NCI-H524 treated with DMSO at 0.1 percent for 48 hours (cell line): Measurements from ENCODE around the gene FLNB.

Experiments used
- DNase-seq: peaks from one replicate; lab custom pipeline; 2025; lab: John Stamatoyannopoulos, UW

Gene FLNB

DNA sequence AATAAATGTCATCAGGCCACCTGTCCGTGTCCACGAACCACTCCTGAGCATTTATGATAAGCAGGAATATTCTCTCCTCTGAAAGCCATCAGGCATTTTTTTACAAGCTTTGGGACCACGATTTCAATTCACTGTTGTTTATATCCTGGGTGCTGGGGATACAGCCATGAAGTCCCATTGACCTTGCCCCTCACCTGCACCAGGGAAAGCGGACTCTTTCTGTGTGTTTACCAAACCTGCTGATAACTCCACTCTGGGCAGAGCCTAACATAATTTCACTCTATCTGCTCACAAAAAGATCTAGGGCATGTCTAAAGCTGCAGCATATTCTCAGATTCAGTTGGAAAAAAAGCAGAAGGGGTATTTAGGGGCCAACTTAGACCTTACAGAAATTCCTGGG is 197.8 kb downstream of the FLNB start:
- DNase-seq = no peak

DNA sequence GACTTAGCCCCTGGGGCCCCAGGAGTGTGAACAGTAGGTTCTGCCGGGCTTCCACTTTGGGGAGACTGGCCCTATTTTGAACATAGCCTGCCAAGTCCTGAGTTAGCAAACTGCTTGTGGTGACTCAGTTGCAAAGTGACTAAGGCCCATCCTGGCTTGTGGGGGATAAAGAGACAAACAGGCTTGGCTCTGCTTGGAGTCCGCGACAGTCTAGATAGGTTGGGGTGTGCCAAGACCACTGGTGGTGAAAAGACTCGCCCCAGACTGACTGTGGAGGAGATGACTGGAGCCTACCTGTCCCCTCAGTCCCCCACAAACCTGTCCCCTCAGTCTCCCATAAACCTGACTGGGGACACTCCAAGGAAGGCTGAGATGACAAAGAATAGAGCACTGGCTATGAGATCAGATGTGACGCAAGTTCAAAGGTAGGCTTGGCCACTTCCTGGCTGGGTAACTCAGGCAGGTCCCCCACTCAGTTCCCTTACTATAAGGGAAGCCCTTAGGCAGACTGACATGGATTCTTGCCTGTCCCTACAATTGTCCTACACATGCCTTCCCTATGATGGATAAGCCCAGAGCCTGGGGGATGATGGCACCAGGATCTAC is 198.3 kb downstream of the FLNB start:
- no peak for DNase-seq

DNA sequence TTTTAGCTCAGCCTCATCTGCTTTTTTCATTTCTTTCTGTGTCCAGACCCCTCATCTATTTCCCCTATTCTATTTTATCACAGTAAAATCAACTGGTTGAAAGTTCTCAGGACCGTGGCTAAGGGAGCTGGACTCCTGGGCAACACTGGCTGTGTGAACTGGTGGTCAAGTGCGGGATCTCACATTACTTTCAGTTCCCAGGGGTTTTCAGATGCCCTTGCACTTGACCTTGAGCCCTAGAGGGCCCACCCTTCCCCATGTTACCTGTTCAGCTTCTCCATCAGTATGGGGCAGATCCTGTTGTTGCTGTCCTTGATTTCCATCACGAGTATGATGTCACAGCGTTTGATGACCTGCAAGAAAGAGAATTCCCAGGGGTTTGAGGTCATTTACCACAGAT is 199.7 kb downstream of the FLNB start:
- no peak for DNase-seq

GRCh38 chr3:58209933-58210332 is 201.7 kb downstream of the FLNB start:
- DNase-seq = no peak

DNA sequence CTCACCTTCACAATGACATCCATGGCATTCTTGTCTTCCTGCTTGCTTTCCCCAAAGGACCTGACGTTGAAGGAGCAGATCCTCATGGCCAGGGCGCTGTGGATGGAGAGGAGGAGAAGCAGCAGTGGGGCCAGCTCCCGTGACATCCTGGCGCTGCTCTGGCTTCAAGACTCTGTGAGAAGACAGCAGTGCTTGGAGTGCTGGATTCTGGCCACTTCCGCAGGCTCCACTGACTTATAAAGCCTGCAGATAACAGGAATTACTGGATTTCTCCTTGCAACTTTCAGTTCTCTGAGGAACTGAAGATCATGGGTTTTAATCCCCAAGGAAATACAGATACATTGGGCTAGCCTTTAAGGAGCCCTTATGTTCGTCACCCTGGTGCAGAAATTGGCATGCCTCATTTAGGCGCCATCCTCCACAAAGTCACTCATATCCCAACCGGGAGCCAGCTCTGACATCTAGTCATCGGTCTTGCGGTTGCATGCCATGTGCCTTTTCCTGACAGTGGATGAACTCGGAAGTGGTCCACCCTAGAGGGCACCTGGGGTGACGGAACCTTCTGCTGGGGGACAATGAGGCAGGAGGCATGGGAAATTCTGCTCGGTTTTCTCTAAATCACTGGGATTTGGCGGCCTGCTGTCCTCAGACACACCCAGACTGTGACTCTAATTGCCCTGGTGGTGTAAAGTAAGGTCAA is 202.7 kb downstream of the FLNB start, which contains the start of gene DNASE1L3:
Gene DNASE1L3 (minus strand): TSS at position 212 of the 700 bp plus-strand sequence. CDS start 66 bp downstream, at position 146.
- no peak for DNase-seq

GRCh38 chr3:58214484-58215316 is 206.5 kb downstream of the FLNB start:
- DNase-seq = no peak

GRCh38 chr3:58215317-58216025 is 207.2 kb downstream of the FLNB start:
- DNase-seq = no peak

DNA sequence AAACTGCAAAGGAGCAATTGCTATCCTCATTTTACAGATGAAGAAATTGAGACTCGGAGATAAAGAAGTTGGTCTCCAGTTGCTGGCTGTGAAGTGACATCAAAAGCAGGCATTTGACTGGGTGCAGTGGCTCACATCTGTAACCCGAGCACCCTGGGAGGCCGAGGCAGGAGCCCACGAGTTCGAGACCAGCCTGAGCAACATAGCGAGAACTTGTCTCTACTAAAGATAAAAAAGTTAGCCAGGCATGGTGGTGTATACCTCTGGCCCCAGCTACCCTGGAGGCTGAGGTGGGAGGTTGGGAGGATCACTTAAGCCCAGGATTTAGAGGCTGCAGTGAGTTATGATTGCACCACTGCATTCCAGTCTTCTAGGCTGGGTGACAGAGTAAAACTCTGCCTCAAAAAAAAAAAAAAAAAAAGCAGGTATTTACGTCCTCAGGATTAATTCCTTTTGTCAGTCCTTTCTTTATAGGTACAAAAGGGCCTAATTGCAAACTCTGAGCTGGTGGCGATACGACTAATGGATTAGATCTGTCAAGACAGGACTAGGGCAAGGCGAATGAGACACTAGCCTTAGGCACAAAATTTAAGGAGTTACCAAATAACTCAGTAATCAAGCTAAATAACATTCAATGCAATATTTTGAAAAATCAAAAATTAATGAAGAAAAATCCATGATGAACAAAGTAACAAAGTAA is 208.4 kb downstream of the FLNB start:
- no peak for DNase-seq

DNA sequence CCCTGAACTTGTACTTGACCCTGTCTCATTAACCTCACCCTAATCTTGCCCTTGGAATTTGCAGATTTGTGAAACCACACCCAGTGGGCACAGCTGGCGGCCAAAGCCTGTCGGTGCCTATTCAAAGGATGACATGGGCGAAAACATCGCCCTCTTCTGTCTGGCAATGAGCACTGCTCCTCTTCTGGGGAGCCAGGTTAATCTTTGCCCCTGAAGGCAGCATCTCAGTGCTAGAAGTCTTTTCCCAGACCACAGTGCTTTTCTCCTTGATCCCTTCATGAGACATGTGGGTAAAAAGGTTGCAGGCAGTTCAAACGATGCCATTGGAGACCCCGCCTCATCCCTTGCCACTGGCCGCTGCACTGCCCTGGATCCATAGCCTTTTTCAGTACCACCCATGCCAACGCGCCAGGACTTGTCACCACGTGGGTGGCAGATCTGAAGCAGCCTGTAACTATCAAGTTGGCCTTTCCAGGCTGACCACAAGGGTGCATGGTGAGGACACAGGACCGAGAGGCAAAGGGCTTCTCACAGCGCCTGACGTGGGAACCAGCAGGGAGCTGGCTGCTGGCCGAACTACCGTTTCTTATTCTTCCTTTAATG is 209.1 kb downstream of the FLNB start:
- peak; percentile 26 for DNase-seq

- no peak for DNase-seq
These were observed 210.7 kb downstream of the FLNB start for GRCh38 chr3:58218904-58219303.
